ENCODE data around the gene PCCA.

The PCCA gene

GRCh38 chr13:100502446-100502845, 413.6 kb downstream of the PCCA start:
- DNase-seq (ENCODE audit: low spot score) (no peak), FAIRE-seq (no peak)

- FAIRE-seq (no peak), DNase-seq (ENCODE audit: low spot score) (no peak)
These were observed 414.7 kb downstream of the PCCA start for GRCh38 chr13:100503622-100504021.

GRCh38 chr13:100506154-100506553, 417.3 kb downstream of the PCCA start:
- no peak for FAIRE-seq
- no peak for DNase-seq (ENCODE audit: low spot score)

DNA sequence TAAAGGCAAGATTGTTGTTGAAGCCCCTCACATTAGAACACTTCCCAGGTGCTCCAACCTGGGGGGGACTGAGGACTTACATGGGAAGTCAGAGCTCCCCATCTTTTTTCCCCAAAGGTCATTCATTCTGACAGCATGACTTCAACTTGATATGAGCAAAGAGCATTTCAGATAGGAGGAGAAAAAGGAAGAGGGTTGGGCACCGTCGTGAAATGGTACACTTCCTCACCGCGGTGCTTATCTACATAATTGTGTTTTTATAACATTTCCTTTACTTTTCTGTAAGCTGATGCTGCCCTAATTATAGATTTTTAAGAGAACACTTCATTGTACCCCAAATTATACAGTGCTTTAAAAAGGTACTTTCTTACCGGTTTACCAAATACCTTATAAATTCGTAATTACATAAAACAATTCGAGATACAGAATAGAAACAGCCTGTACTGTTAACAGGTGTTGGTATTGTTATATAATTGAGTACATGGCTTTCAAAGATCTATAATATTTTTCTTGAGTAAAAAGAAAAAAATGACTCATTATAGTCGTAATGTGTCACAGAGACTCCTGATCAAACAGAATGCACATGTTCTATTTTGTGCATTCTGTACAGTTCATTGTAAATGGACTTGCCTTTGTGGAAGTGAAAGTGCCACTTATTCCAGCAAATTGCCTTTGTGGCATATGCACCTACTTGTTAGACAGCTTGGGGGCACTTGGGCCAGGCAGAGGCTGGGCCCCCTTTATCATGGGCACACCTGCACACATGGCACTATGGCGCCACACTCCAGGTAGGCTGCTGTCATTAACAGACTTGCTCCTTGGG, 417.9 kb downstream of the PCCA start:
- DNase-seq (ENCODE audit: low spot score) (no peak), FAIRE-seq (no peak)

GRCh38 chr13:100508455-100508854, 419.6 kb downstream of the PCCA start:
- no peak for FAIRE-seq
- DNase-seq (ENCODE audit: low spot score): no peak

GRCh38 chr13:100508996-100509395, 420.1 kb downstream of the PCCA start:
- no peak for FAIRE-seq
- no peak for DNase-seq (ENCODE audit: low spot score)

DNA sequence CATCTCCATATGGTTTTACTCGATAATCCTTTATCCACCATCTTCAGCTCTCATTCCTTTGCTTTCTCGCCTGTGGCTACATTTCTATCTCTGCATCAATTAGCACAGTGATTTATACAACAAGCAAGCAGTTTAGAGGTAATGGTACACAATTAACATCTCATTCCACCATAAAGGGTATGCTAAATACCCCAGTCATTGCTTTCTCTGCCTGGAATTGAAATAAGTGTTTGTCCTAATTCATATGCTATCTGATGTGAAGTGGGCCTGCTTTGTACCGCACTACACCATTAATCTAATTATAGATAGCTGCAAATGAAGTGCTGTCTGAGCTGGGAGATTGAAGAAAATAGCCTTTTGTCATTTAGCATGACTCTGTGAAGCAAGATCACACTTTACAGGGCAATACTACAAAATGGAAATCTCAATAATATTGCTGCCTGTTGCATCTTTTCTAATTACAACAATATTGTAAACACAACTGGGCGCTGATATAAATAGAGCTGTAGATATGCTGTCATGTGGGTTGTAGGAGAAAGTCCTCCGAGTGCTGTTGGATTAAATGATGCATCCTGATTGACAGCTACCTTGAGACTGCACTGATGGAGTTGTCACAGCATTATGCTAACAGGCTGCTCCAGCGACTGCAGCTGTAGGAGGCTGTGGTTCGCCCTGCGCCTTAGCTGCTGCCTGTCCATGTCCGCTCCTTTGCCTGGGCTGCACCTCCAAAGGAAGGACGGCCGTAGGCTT, 421.5 kb downstream of the PCCA start:
- no peak for DNase-seq (ENCODE audit: low spot score)
- no peak for FAIRE-seq

DNA sequence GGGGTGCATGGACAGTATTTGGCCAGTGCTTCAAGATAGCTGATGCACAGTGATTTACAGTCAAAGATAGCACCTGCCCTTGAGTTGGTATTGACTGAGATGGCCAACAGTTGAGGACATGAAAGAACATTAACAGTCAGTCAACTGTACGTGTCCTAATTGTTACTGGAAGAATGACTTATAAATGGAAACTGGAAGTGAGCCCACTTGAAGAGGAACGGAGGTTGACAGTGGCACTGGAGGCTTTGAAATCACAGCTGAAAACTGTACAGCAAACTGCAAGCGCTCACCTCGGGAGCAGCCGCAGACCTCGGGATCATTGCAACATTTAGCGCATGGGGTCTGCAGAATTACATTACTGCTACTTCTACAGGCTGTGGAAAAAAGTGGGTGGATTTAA, 422.6 kb downstream of the PCCA start:
- DNase-seq (ENCODE audit: low spot score) (no peak), FAIRE-seq (no peak)

GRCh38 chr13:100512422-100512821, 423.5 kb downstream of the PCCA start:
- peak; percentile 43 for DNase-seq (ENCODE audit: low spot score)
- no peak for FAIRE-seq

GRCh38 chr13:100513171-100513570, 424.3 kb downstream of the PCCA start:
- DNase-seq (ENCODE audit: low spot score): no peak

DNA sequence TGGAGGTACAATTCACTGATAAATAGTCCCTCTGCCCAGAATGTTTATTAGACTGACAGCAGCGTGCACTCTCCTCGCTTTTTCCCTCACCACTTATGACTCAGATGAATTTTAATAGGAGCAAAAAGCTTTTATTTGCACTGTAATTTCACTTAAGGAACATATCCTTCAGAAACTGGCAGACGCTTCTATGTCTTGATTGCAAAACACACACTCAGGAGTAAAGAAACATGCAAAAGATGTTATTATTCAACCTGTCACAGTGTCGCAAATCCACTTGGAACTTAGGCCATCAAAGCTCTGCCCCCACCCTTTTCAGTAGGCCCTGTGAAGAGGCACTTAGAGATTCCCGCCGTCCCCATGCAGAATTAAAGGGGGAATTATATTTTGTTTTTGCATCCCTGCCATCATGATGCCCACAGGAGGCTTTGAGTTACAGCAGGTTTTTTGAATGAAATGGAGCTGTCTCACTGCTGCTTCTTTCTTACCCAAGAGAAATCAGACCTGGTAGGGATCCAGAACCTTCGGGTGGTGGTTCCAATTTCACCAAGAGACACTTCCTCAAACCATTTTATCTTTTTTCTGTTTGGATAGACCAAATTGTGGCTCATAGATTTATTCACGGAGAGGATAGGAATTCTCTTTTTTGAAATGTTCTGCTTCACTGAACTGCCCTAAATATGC, 425.2 kb downstream of the PCCA start:
- no peak for DNase-seq (ENCODE audit: low spot score)
- no peak for FAIRE-seq

More at GRCh38 chr13:100513171-100513570, 424.3 kb downstream of the PCCA start:
- no peak for FAIRE-seq

DNA sequence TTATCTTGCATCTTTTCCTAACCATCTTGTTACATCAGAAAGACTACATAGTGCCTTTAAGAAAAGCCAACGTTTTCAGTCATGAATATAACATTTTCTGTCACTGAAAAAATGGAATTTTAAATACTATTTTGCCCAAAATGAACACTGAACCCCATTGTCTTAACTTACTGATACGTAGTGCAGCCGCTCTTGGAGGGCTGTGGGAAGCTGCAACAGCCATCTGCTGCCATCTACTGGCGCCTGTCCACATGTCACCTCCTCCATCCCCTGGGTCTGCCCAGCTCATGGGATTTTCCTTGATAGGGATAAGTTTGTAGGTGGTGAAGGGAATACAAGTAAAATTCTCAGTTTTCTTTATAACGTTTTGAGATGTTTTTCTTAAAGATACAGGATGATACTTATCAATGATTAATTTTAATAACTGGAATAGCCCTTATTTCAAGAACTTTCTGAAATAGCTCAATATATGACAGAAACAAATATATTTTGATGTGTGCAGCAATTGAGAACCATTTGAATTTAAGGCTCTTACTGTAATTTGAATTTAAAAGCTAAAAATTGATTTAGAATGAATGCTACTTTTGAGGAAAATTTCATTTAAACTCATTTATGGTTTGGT, 426.0 kb downstream of the PCCA start:
- peak; percentile 71 for DNase-seq (ENCODE audit: low spot score)
- FAIRE-seq: no peak

- no peak for DNase-seq (ENCODE audit: low spot score)
- no peak for FAIRE-seq
These were observed 426.5 kb downstream of the PCCA start for GRCh38 chr13:100515410-100515800.

- FAIRE-seq (no peak), DNase-seq (ENCODE audit: low spot score) (no peak)
These were observed 428.2 kb downstream of the PCCA start for GRCh38 chr13:100517135-100517534.

DNA sequence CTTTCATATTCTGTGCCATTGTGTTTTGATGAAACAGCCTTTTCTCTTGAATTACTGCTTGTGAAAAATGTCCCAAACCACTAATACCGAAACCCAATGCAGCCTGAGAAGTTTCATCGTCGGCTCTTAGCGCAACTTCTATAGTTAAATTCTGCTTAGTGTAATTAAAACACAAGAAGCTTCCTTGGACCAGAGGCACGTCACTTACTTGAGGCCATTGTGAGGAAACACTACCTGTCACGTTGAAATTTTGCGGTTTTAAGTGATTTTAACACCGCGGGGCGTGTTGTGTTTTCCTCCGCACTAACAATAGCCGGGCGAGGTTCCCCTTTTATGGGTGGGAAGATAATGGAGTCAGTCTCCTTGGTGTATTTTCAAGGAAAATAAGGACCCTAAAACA, 428.8 kb downstream of the PCCA start:
- FAIRE-seq: no peak
- DNase-seq (ENCODE audit: low spot score): no peak

DNA sequence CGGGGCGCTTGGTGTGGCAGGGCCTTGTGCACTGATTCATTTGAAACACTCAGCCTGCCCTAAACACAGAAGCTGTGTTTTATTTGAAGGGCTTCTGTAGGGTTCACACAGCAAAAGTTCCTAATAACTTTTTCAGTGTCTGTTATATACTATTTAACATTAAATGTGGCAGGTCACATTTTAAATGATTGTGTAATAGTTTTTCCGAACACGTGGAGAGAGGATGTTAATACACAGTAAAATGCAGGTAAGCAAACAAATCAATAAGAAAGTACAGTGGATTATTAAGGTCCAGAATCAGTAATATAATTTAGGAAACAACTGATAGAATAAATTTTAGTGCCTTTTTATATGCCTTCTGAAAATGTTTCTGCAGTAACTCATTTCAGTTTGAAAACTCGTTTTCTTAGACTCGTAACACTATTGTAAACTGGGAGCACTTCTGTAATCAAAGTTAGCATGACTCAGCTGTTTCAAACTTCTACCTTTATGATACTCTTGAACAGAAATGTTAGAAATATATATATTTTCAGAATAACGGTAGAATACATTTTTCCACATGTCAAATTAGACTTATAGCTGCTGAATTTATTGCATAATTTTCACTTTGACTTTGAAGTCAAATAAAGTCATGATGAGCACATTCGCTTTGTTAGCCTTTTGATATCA, 429.6 kb downstream of the PCCA start:
- no peak for FAIRE-seq

GRCh38 chr13:100519626-100520025, 430.7 kb downstream of the PCCA start:
- no peak for DNase-seq (ENCODE audit: low spot score)
- FAIRE-seq: no peak

More for the DNA sequence above, 429.6 kb downstream of the PCCA start:
- no peak for DNase-seq (ENCODE audit: low spot score)

DNA sequence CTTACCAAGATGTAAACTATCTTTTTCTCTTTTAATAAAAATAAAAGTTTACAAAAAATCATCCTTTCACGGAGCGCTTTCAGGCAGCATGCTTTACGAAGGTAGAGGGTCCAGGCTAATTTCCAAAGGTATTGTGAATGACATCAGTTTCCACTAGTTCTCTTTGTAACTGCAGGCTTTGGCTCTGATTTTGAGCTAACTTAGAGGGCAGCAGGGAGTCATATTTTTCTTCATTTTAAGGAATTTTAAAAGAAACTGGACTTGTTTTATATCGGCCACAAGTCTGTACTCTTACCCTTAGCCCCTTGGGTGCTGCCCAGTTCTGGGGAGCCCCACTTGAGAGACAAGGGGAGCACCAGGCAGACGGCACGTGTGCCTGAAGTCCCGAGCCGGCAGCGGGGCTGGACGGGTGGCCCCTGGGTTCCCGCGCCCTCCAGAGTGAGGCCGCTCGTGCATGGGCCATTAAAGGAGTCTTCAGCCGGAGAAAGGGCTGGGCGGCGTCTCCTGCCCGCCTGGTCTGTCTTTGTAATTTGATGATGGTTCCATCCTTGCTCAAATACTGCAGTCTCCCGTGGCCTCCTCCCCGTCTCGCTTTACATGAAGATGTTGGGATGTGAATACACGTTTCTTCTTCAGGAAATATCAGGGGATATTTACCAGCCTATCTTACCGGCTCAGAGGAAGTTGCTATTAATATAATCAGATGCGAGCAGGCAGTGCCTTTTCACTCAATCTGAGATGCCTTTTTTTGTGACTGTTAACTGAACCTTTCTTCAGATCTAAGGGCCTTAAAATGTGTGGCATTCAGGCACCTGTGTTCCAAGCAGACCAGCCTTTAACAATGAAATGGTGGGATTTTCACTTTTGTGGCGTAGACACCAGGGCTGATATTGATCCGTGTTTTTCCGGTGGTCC, 432.3 kb downstream of the PCCA start:
- FAIRE-seq (no peak), DNase-seq (ENCODE audit: low spot score) (no peak)

DNA sequence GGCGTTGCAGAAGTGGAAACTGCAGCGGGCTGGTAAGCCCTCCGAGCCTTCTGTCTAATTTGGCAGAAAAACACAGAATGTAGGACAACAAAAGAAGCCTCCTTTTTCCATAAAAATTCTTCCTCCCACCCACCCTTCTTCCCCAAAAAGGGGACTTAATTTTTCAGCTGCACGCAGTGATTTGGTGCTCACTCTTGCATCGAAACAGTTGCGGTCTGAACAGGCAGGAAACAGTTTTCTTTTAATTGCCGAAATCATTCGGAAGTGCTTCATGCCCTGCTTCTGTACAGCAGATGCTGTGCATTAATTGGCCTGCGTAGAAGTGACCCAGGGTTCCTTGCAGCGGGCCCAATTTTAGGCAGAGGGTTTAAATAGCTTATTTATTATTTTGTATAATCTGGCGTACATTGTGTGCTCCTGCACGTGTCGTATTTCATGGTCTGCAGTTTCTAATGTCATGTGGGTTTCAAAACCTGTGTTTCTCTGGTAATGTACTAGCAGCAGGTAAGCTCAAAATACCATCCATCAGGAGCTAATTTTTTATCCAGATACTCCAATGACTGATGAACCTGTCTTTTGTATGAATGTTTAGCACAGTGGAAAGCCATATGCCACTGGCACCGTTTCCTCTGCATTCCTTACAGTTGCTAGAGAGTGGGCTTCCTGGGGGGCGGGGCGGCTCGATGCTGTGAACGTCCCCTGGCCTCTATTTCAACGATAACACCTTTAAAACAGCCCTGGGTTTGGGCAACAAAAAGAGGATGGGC, 433.1 kb downstream of the PCCA start:
- no peak for FAIRE-seq
- no peak for DNase-seq (ENCODE audit: low spot score)
